GM12878 (cell line): ENCODE results near the gene SCYL1. TPM values are rescaled to one million over a fixed set of nuclear protein-coding genes. Genes with fewer than 3 reads are reported as not detected.

Experiments
- ASH2L ChIP-seq: fragments of 300-600, 200-600 bp; sonication (generic); IDR thresholded peaks from 2 replicates; pipeline ENCODE4 v1.6.1; 2017; ENCODE audit warnings: low read depth, mild to moderate bottlenecking, borderline replicate concordance
- BCL11A ChIP-seq: IDR thresholded peaks from 2 replicates; pipeline ENCODE4 v1.6.1; 2011; ENCODE audit warnings: low read depth, low read length
- BHLHE40 ChIP-seq, 2 experiments: fragments of 450-650 bp in 1 of 2; IDR thresholded peaks; 2 replicates each; pipeline ENCODE4 v1.6.1; 2011 to 2017; ENCODE audit warnings: low read depth in 2 of 2, borderline replicate concordance in 1 of 2, improper control_type of control experiment in 1 of 2, low read length in 1 of 2, mild to moderate bottlenecking in 1 of 2
- CBX3 ChIP-seq: fragments of 200-600 bp; sonication (generic); IDR thresholded peaks from 2 replicates; pipeline ENCODE4 v1.6.1; 2016; ENCODE audit warnings: low read depth, borderline replicate concordance
- EED ChIP-seq: sonication (generic); IDR thresholded peaks from 2 replicates; pipeline ENCODE4 v1.6.1; 2016; ENCODE audit warnings: antibody characterized with exemption, low read depth
- FOXK2 ChIP-seq: fragments of 450-650 bp; IDR thresholded peaks from 2 replicates; pipeline ENCODE4 v1.6.1; 2017; ENCODE audit warnings: mild to moderate bottlenecking, moderate library complexity
- IKZF2 ChIP-seq, 2 experiments: fragments of 450-650 bp; IDR thresholded peaks; 2 replicates each; pipeline ENCODE4 v1.6.1; 2017; ENCODE audit warnings: mild to moderate bottlenecking in 2 of 2, moderate library complexity in 2 of 2
- KLF5 ChIP-seq: fragments of 450-650 bp; IDR thresholded peaks from 2 replicates; pipeline ENCODE4 v1.6.1; 2014; ENCODE audit warnings: mild to moderate bottlenecking; ENCODE audit not compliant: partially characterized antibody
- NFXL1 ChIP-seq: fragments of 450-650 bp; IDR thresholded peaks from 2 replicates; pipeline ENCODE4 v1.6.1; 2017; ENCODE audit warnings: antibody characterized with exemption, mild to moderate bottlenecking, borderline replicate concordance
- NFYB ChIP-seq: IDR thresholded peaks from 2 replicates; pipeline ENCODE4 v1.6.1; 2011; ENCODE audit warnings: low read depth, mild to moderate bottlenecking, low read length, improper control_type of control experiment, moderate library complexity; ENCODE audit not compliant: insufficient read depth
- POLR2AphosphoS5 ChIP-seq: IDR thresholded peaks from 2 replicates; pipeline ENCODE4 v1.6.1; 2011; ENCODE audit warnings: mild to moderate bottlenecking, low read length, inconsistent platforms
- RAD51 ChIP-seq: fragments of 450-650 bp; IDR thresholded peaks from 2 replicates; pipeline ENCODE4 v1.6.1; 2016; ENCODE audit warnings: moderate library complexity, mild to moderate bottlenecking, inconsistent platforms
- RELA ChIP-seq: fragments of 450-650 bp; IDR thresholded peaks from 2 replicates; pipeline ENCODE4 v1.8.0; 2014; ENCODE audit warnings: borderline replicate concordance; ENCODE audit not compliant: partially characterized antibody
- REST ChIP-seq: IDR thresholded peaks from 2 replicates; pipeline ENCODE4 v1.6.1; 2012; ENCODE audit warnings: mild to moderate bottlenecking, low read depth, low read length
- RUNX3 ChIP-seq: IDR thresholded peaks from 2 replicates; pipeline ENCODE4 v1.6.1; 2012; ENCODE audit warnings: low read length, inconsistent platforms
- SREBF2 ChIP-seq: IDR thresholded peaks from 2 replicates; pipeline ENCODE4 v1.6.1; 2012; ENCODE audit warnings: mild to moderate bottlenecking, low read length
- SRF ChIP-seq, 2 experiments: IDR thresholded peaks; 2 replicates each; pipeline ENCODE4 v1.6.1; 2011; ENCODE audit warnings: low read depth in 2 of 2, low read length in 2 of 2, mild to moderate bottlenecking in 1 of 2, moderate library complexity in 1 of 2
- USF1 ChIP-seq: IDR thresholded peaks from 2 replicates; pipeline ENCODE4 v1.6.1; 2011; ENCODE audit warnings: borderline replicate concordance, low read depth, mild to moderate bottlenecking, moderate library complexity, mixed read lengths, low read length; ENCODE audit not compliant: insufficient read depth; ENCODE audit errors: extremely low read length
- ZBTB11 ChIP-seq: fragments of 450-650 bp; formaldehyde crosslinking; IDR thresholded peaks from 2 replicates; pipeline ENCODE4 v1.5.0; 2022; ENCODE audit warnings: mild to moderate bottlenecking, missing genetic modification characterization
- ZNF24 ChIP-seq: fragments of 450-650 bp; IDR thresholded peaks from 2 replicates; pipeline ENCODE4 v1.6.1; 2017; ENCODE audit warnings: antibody characterized with exemption, mild to moderate bottlenecking
- ZZZ3 ChIP-seq: IDR thresholded peaks from 2 replicates; pipeline ENCODE4 v1.6.1; 2011; ENCODE audit warnings: low read depth; ENCODE audit not compliant: control insufficient read depth, insufficient read length
- polyA plus RNA-seq, 11 experiments: library from polyadenylated mRNA; depleted of rRNA in 4 of 11; unstranded in 6 of 11; stranded (reverse) in 5 of 11; fragments of >200 nt; fragmentation: Nextera tagmentation in 4 of 11; fragmentation: Illumina TruSeq in 1 of 11; extraction: Ambion mirVana in 4 of 11; extraction: Trizol in 1 of 11; gene quantifications; 1 replicate in 1 of 11; 2 replicates in 10 of 11; pipeline versions ENCODE4 v1.2.1 to v1.2.3, GENCODE V29; 2011 to 2016; ENCODE audit warnings: inconsistent platforms in 2 of 11, missing spikeins in 2 of 11, low read depth in 1 of 11
- total RNA-seq, 4 experiments: library from RNA; depleted of rRNA in 3 of 4; stranded (reverse); fragments of >200 nt in 3 of 4; fragmentation: Illumina TruSeq in 1 of 4; extraction: Trizol in 1 of 4; gene quantifications; 2 replicates each; pipeline versions ENCODE4 v1.2.1 to v1.2.3, GENCODE V29; 2013 to 2021
- TF ChIP-seq, protein P1 (sequence below): fragments of 450-650 bp; IDR thresholded peaks from 2 replicates; pipeline ENCODE4 v1.6.1; 2016; ENCODE audit warnings: mild to moderate bottlenecking

Gene SCYL1
- total and polyA plus RNA-seq, 10 of the 15 experiments (the other 5 are each of a cell fraction or from before 2014, with no cell fraction given): 0.80 to 82.7 (median 51.2) TPM

DNA sequence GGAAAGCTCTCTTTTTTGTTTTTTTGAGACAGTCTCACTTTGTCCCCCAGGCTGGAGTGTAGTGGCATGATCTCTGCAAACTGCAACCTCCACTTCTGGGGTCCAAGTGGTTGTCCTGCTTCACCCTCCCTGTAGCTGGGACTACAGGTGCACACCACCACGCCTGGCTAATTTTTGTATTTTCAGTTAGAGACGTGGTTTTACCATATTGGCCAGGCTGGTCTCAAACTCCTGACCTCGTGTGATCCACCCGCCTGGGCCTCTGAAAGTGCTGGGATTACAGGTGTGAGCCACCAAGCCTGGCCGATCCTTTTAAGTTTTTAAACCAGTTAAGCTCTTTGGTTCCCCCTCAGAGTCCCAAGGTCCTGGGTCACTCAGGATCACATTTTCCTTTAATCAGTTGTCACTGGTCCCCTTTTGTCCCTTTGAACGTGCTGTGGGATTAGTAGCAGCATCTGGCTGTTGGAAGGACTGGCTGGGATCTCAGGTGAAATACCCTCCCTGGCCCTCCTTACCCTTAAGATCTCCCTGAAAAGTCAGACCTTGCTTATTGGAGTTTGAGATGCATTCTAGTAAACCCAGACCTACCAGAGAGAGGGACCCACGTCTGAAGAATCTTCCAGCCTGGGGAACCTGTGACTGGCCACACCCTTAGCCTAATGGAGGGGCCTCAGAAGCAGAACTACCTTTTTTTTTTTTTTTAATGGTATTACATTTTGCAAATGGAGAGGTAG, 17.9 kb upstream of the SCYL1 start (continued):
- no peak; the same call in 1 of the 2 replicates for TF ChIP-seq RUNX3
- TF ChIP-seq RELA: peak; percentile 43
- TF ChIP-seq REST: peak; percentile 47; the same call in 1 of the 2 replicates
- TF ChIP-seq BHLHE40 (IDR thresholded peaks at IDR 0.05; ENCODE audit: borderline replicate concordance in 1 of 2, low read depth in 2 of 2, low read length in 1 of 2): peak; percentile 31 to 76
- TF ChIP-seq ZZZ3: no peak
- no peak for TF ChIP-seq NFYB
- TF ChIP-seq KLF5: peak; percentile 67
- peak; percentile 97 for TF ChIP-seq POLR2AphosphoS5
- peak; percentile 64 for TF ChIP-seq ZBTB11 (CRISPR knock-in tag)
- TF ChIP-seq SREBF2: no peak
- TF ChIP-seq RAD51: 0 out of 2 replicates have a peak, but pooled peaks have one; percentile 2
- TF ChIP-seq BCL11A: peak; percentile 95
- peak; percentile 87 to 94 for TF ChIP-seq IKZF2 (IDR thresholded peaks at IDR 0.05)
- no peak for TF ChIP-seq ASH2L
- TF ChIP-seq USF1: no peak
- no peak for TF ChIP-seq CBX3
- TF ChIP-seq NFXL1: no peak
- TF ChIP-seq ZNF24: 0 out of 2 replicates have a peak, but pooled peaks have one; percentile 25
- no peak for TF ChIP-seq FOXK2
- TF ChIP-seq, protein P1, sequence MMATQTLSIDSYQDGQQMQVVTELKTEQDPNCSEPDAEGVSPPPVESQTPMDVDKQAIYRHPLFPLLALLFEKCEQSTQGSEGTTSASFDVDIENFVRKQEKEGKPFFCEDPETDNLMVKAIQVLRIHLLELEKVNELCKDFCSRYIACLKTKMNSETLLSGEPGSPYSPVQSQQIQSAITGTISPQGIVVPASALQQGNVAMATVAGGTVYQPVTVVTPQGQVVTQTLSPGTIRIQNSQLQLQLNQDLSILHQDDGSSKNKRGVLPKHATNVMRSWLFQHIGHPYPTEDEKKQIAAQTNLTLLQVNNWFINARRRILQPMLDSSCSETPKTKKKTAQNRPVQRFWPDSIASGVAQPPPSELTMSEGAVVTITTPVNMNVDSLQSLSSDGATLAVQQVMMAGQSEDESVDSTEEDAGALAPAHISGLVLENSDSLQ: no peak
- peak; percentile 95 for TF ChIP-seq EED
- TF ChIP-seq SRF (IDR thresholded peaks at IDR 0.05; ENCODE audit: low read depth in 2 of 2, low read length in 2 of 2): no peak
